ENCODE results near the gene CDK5.
"Not testable (repeated sequence)": the region's sequence is repeated elsewhere in the genome, so short reads cannot be mapped to it uniquely, and the experiment has no call there.

Gene CDK5

DNA sequence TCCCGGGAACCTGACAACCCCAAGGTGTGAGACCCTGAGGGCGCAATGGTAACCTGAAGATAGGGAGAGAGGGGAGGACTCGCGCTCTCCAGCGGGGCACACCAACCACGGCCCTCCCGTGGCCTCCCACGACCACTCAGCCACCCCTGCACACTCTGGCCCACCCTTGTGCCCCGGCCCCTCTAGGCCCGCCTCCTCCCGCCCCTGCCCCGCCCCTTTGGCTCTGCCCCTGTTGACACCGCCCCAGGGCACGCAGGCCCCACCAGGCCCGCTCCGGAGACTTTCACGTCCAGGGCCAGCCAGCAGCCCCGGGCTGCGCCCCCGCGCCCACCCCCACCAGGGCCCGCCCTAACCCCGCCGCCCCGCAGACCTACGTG is 44.4 kb downstream of the CDK5 start:
- no peak for DNase-seq

DNA sequence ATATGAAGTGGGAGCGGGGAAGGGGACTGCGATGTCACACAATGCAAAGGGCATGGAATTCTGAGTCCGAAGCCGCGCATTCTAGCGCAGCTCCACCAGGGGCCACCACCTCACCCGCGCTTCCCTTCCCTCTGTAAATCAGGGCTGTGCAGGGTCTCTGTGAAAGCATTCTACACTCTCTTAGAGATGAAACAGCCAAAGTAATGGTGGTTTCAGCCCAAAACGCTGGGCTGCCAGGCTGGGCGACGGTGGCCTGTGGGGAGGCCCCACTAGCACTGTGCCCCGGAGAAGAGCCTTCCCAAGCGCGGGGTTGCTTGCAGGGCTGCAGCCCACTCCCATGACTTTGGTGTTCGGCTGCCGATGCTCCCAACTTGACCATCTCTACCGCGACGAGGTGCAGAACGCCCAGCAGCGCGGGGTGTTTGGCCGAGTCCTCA is 44.8 kb downstream of the CDK5 start:
- no peak for DNase-seq

DNA sequence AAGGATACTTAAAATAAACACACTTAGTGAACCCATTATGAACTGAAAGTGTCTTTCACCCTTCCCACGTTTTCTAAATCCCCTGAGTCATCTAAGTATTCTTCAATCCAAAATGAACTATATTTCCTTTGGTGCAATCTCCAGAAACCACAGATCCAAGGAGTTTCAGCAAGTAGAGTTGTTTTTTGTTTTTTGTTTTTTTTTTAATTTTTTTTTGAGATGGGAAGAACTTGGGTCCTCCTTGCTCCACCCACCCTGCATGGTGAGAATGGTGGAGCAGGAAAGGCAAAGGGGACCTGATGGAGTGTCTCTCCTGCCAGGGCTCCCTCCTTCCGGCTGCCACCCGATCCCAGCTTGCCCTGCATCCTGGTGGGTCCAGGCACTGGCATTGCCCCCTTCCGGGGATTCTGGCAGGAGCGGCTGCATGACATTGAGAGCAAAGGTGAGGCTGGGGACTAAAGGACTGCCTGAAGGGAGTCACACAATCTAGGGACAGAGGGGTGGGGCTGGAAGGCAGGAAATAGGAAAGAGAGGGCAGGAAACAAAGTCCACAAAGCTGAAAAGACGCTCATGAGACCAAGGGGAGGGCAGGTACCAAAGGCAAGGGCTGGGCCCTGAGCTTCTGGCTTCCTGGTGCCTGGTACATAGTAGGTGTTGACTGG is 45.5 kb downstream of the CDK5 start:
- no peak for DNase-seq

DNA sequence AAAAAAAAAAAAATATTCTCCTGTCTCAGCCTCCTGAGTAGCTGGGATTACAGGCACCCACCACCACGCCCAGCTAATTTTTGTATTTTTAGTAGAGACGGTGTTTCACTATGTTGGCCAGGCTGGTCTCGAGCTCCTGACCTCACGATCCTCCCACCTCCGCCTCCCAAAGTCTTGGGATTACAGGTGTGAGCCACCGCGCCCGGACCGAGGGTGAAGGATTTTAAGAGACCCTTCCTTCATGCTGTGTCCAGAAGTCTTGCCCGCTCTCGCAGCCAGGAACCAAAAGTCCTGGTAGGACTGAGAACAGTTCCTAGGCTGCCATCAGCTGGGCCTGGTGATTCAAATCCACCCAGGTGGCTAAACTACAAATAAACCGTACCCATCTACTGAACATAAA is 46.1 kb downstream of the CDK5 start:
- DNase-seq = not testable (repeated sequence)

- no peak for DNase-seq
Measured at GRCh38 chr7:151011097-151011409, 46.6 kb downstream of the CDK5 start.

- DNase-seq = no peak
Measured at GRCh38 chr7:151010307-151011096, 47.2 kb downstream of the CDK5 start.

DNA sequence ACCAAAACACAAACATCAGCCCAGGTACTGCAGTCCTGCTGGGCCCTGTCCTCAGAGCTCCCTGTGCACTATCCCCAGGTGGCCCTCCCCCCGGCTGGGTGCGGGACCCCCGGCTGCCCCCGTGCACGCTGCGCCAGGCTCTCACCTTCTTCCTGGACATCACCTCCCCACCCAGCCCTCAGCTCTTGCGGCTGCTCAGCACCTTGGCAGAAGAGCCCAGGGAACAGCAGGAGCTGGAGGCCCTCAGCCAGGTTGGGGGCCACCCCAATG is 47.7 kb downstream of the CDK5 start:
- no peak for DNase-seq

DNA sequence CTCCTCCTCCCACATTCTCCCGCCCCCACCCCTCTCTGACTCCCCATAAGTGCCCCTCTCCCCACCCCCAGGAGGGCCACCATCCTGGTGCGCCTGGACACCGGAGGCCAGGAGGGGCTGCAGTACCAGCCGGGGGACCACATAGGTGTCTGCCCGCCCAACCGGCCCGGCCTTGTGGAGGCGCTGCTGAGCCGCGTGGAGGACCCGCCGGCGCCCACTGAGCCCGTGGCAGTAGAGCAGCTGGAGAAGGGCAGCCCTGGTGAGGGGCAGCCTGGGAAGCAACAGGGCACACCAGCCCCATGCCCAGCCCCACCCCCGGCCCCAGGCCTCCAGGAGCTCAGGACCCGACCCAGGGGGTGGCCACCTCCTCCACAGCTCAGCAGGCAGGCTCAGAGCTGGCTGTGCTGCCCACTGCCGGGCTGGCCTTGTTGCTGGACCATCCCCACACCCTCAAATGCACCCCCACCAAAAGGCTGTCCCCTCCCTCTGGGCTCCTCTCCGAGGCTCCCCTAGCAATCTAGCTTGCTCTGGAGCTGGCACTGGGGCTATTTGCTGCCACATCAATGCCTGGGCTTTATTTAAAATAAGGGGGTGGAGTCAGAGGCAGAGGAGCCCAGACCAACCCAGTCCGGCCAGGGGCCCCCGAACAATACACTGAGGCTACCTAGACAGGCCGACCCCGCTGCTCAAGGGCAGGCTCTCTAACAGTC is 48.2 kb downstream of the CDK5 start:
- DNase-seq = no peak

- DNase-seq = no peak
Measured at GRCh38 chr7:151008511-151009323, 49.0 kb downstream of the CDK5 start.

DNA sequence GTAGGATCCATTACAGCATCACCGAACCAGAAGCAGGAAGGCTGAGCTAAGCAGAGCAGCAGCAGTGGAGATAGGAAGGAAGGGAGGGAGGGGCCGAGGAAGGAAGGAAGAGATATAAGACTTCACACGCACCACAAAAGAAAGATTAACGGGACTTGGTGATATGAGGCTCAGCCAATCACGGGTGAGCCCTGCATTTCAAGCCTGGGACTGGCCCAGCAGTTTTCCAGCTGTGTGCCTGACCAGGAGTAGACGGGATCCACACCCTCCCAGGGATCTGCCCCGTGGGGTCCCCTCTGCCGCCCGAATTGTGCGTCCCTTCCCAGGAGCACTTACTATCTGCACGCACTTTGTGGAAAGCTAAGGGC is 49.6 kb downstream of the CDK5 start:
- no peak for DNase-seq

GRCh38 chr7:151007469-151007898 is 50.2 kb downstream of the CDK5 start:
- no peak for DNase-seq

- no peak for DNase-seq
Measured at GRCh38 chr7:151006590-151007300, 51.0 kb downstream of the CDK5 start.

DNA sequence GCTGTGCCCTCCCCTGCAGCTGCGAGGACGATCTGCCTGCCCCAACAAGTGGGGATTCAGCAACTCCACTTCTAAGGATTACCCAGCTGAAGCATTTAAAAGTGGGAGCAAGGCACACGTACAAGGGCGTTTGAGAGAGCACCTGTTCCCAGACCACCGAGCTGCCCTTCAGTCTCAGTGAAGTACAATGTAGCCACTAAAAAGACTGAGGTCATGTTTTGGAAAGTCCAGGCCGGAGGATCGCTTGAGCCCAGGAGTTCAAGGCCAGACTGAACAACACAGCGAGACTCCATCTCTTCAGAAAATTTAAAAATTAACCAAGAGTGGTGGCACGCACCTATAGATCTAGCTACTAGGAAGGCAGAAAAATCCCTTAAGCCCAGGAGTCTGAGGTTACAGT is 52.1 kb downstream of the CDK5 start:
- no peak for DNase-seq

All from NCI-H345 (cell line).